ENCODE results near the gene WWTR1. TPM values are rescaled to one million over a fixed set of nuclear protein-coding genes. Genes with fewer than 3 reads are reported as not detected.

Gene WWTR1
- total and polyA plus RNA-seq, 2 experiments from 2014 or later = 54.8 to 69.1 TPM

DNA sequence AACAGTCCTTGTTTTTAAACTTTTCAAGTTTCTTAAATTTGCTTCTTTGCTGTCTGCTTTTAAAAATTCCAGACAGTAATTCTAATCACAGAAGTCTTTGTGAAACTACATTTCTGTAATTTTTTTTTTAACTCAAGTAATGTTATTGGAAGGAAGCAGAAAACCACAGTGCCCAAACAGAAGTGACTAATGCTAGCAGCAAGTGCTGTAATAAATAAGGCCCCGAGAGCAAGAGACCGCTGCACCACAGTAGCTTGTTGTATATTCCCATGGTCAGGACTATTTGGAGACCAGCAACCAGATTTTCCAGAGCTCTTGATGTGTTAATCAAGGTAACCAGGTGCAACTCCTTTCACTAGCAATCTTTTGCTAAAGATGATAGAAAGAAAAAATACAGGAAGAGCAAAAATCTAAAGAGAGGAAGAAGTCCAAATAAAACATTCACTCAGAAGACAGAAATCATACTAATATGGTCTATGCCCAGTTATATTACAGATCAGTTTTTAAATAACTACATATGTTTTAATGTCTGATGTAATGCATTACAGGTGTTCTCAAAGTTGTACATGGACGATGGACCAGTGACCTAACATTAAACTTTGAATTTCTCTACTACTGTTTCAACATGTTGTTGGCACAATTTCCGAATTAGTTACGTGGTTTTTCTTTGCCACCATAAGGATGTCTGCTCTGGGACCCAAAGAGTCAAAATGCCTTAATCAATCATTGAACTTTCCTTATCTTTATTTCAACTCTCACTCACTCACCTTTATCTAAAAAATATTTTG, 36.4 kb downstream of the WWTR1 start:
- DNase-seq (ENCODE audit: low read depth in 1 of 2, low spot score in 1 of 2) = peak; percentile 18 to 87
- Histone ChIP-seq H3K4me1 (ENCODE audit: low read depth) (peaks cover 45% of the 10 kb centered on the region), H3K36me3 (no peaks in the 10 kb centered on the region), H3K27ac (peak overlapping the region; percentile 84), H3K4me3 (no peak overlapping the region), H3K27me3 (no peaks in the 10 kb centered on the region), H3K9me3 (ENCODE audit: low read depth) (no peaks in the 10 kb centered on the region)
- TF ChIP-seq, protein P1, sequence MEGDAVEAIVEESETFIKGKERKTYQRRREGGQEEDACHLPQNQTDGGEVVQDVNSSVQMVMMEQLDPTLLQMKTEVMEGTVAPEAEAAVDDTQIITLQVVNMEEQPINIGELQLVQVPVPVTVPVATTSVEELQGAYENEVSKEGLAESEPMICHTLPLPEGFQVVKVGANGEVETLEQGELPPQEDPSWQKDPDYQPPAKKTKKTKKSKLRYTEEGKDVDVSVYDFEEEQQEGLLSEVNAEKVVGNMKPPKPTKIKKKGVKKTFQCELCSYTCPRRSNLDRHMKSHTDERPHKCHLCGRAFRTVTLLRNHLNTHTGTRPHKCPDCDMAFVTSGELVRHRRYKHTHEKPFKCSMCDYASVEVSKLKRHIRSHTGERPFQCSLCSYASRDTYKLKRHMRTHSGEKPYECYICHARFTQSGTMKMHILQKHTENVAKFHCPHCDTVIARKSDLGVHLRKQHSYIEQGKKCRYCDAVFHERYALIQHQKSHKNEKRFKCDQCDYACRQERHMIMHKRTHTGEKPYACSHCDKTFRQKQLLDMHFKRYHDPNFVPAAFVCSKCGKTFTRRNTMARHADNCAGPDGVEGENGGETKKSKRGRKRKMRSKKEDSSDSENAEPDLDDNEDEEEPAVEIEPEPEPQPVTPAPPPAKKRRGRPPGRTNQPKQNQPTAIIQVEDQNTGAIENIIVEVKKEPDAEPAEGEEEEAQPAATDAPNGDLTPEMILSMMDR (IDR thresholded peaks at IDR 0.05; ENCODE audit: low read depth, low read length) = no peak

DNA sequence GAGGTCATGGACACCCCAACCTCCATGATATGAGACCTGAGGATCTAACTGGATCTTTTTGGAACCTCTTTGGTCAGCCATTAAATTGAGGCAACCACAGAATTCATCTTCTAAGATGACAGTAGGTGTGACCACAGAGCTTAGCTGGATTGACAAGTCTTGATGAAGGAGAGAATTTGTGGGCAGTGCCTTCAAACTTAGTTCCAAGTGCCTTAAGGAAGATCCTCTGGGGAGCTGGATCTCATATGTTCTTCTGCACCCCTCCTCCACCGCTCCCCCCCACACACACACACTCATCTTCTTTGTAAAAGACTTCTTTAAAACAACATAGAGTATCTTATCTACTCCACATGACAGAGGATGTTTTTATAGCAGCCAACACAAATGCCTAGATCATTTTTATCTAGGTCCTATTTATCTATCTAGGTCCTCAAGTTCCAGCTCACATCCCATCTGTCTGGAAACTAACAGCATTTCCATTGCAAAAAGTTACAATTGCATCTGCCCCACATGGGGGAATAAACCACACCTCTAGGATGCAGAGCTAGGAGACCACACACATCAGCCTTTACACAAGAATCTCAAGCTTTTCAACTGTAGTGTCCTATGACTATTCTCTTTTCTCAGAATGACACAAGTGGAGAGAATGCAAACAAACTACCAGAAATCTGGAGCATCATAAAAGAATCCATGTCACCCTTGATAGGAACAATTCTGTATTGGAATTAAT, 37.4 kb downstream of the WWTR1 start:
- no peaks in the 10 kb centered on the region for H3K9me3 ChIP-seq (ENCODE audit: low read depth)
- no peak overlapping the region for H3K4me3 ChIP-seq
- peaks cover 36% of the 10 kb centered on the region for H3K4me1 ChIP-seq (ENCODE audit: low read depth)
- DNase-seq (ENCODE audit: low read depth in 1 of 2, low spot score in 1 of 2) = peak in 1 of 2 donors; percentile 68
- peak overlapping the region; percentile 84 for H3K27ac ChIP-seq
- TF ChIP-seq, protein P1 (IDR thresholded peaks at IDR 0.05; ENCODE audit: low read depth, low read length) = no peak
- H3K36me3 ChIP-seq = no peaks in the 10 kb centered on the region
- no peaks in the 10 kb centered on the region for H3K27me3 ChIP-seq

DNA sequence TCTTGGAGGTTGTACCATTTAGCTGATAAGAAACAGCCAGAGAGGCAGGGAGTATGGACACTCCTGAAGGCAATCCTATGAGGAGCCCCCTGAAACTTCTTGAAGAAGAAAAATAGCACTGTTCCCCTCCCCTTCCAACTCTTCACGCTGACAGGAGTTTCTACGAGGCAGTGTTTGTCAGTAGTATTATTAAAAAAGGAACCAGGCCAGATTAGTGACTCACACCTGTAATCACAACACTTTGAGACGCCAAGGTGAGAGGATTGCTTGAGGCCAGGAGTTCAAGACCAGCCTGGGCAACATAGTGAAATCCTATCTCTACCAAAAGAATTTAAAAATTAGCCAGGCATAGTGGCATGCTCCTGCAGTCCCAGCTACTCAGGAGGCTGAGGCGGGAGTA, 38.7 kb downstream of the WWTR1 start:
- TF ChIP-seq, protein P1 (IDR thresholded peaks at IDR 0.05; ENCODE audit: low read depth, low read length) = no peak
- Histone ChIP-seq H3K27ac (peak overlapping the region; percentile 84), H3K27me3 (no peaks in the 10 kb centered on the region), H3K4me3 (no peak overlapping the region), H3K36me3 (no peaks in the 10 kb centered on the region), H3K4me1 (ENCODE audit: low read depth) (peaks cover 36% of the 10 kb centered on the region), H3K9me3 (ENCODE audit: low read depth) (no peaks in the 10 kb centered on the region)
- no peak for DNase-seq (ENCODE audit: low read depth in 1 of 2, low spot score in 1 of 2)

DNA sequence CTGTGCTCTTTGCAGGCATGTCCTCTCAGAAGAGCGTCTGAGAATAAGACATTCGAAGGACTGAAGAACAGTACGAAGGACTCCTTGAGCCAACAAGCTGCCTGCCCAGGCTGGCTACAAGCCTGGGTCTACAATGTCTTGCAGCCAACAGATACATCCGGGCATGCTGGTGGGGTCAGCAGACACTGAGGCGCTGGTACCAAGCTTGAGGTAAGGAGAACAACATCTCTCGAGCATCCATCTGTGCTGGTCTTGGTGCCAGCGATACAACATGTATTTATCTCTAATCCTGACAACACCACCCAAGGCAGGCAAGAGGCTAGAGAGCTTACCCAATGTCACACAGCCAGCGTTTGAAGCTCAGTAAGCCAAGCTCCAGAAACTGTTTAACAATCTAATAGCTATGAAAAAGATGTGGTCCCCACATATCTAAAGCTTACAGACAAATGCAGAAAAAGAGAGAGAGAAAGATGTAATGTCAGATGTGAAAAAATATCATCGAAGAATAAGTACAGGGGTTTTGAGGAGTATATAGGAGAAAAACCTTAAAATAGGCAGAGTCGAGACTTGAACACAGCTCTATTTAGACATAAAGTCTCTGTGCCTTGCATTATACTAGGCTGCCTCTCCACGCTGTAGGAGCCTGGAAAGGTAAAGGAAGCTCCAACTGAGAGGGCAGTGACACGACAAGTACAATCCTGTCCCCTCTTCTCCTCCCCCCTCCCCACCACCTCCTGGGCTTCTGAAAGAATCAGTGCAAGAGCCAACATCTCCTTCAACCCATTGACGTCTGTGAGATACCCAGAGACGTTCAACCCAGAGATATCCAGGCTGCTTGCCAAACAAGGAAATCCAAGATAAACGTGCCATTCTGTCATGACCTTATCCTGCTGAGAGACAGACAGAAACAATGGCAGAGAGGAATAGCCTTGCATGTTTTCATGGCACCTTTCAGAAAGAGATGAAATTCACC, 39.4 kb downstream of the WWTR1 start:
- Histone ChIP-seq H3K36me3 (no peaks in the 10 kb centered on the region), H3K27me3 (no peaks in the 10 kb centered on the region), H3K27ac (peak overlapping the region; percentile 84), H3K9me3 (ENCODE audit: low read depth) (no peaks in the 10 kb centered on the region), H3K4me3 (no peak overlapping the region), H3K4me1 (ENCODE audit: low read depth) (peaks cover 36% of the 10 kb centered on the region)
- peak; percentile 77 to 90 for DNase-seq (ENCODE audit: low read depth in 1 of 2, low spot score in 1 of 2)
- TF ChIP-seq, protein P1 (IDR thresholded peaks at IDR 0.05; ENCODE audit: low read depth, low read length) = no peak

DNA sequence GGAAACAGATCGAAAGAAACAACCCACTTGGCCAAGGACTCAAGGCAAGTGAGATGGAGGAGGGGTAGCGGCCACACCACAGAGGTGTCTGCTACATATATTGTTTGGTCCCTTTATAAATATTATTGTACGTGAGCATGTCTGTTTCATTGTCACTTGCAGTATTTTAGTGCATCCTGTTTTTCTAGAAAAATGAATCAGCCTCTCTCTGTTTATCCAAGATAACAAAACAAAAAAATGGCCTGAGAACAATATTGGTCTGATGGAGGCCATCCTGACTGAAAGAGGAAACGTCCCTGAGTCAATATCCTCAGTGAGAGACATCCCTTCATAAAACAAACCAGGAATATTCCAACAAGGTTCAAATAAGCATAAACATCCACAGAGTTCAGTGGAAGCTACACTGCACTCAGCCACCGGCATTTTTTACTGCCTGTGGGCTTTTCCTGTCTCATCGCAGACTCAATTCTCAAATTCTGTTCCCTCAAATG, 42.0 kb downstream of the WWTR1 start:
- H3K4me1 ChIP-seq (ENCODE audit: low read depth) = peaks cover 30% of the 10 kb centered on the region
- TF ChIP-seq, protein P1 (IDR thresholded peaks at IDR 0.05; ENCODE audit: low read depth, low read length) = no peak
- no peaks in the 10 kb centered on the region for H3K9me3 ChIP-seq (ENCODE audit: low read depth)
- H3K27ac ChIP-seq = peak overlapping the region; percentile 42
- no peaks in the 10 kb centered on the region for H3K27me3 ChIP-seq
- H3K4me3 ChIP-seq = no peak overlapping the region
- DNase-seq (ENCODE audit: low read depth in 1 of 2, low spot score in 1 of 2) = peak in 1 of 2 donors; percentile 52
- no peaks in the 10 kb centered on the region for H3K36me3 ChIP-seq

Measured in cardiac muscle cell (in vitro differentiated cells and primary cell).